ENCODE results near the gene KRTAP10-6.

GRCh38 chr21:44557491-44558328 lies 34.6 kb downstream of the KRTAP10-6 start:
- no peak for TF ChIP-seq EZH2phosphoT487 (IDR thresholded peaks at IDR 0.05; ENCODE audit: borderline replicate concordance, low read depth, low read length)
- TF ChIP-seq, protein P1, sequence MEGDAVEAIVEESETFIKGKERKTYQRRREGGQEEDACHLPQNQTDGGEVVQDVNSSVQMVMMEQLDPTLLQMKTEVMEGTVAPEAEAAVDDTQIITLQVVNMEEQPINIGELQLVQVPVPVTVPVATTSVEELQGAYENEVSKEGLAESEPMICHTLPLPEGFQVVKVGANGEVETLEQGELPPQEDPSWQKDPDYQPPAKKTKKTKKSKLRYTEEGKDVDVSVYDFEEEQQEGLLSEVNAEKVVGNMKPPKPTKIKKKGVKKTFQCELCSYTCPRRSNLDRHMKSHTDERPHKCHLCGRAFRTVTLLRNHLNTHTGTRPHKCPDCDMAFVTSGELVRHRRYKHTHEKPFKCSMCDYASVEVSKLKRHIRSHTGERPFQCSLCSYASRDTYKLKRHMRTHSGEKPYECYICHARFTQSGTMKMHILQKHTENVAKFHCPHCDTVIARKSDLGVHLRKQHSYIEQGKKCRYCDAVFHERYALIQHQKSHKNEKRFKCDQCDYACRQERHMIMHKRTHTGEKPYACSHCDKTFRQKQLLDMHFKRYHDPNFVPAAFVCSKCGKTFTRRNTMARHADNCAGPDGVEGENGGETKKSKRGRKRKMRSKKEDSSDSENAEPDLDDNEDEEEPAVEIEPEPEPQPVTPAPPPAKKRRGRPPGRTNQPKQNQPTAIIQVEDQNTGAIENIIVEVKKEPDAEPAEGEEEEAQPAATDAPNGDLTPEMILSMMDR (conservative IDR thresholded peaks at IDR 0.05; ENCODE audit: low read length) = no peak

Data from OCI-LY7 (cell line).